ENCODE measurements around the gene TAS1R1. TPM values are rescaled to one million over a fixed set of nuclear protein-coding genes. Genes with fewer than 3 reads are reported as not detected.

TAS1R1 gene
- total and polyA plus RNA-seq, 2 experiments from 2014 or later, result 0.19 TPM; not detected in 1

GRCh38 chr1:6600410-6601048 lies 45.4 kb downstream of the TAS1R1 start:
- Histone ChIP-seq H3K9me2 (ENCODE audit: insufficient read depth) (no peaks in the 10 kb centered on the region), H3K27me3 (ENCODE audit: insufficient read depth) (peaks cover 5% of the 10 kb centered on the region; the same call in 1 of the 2 replicates), H3F3A (replicated peaks; ENCODE audit: low read depth) (peaks cover 10% of the 10 kb centered on the region; the same call in 1 of the 2 replicates), H3K4me1 (ENCODE audit: insufficient read depth) (peaks cover 9% of the 10 kb centered on the region), H3K79me2 (replicated peaks; ENCODE audit: insufficient read depth) (peaks cover 57% of the 10 kb centered on the region), H3K27ac (ENCODE audit: low read depth) (no peak overlapping the region), H3K4me2 (peak overlapping the region; percentile 81), H4K20me1 (replicated peaks; ENCODE audit: insufficient read depth) (peaks cover 41% of the 10 kb centered on the region), H3K36me3 (ENCODE audit: insufficient read depth) (no peaks in the 10 kb centered on the region; the same call in 1 of the 2 replicates), H2AFZ (no peak overlapping the region), H3K4me3 (peak overlapping the region; percentile 98)
- Mint-ChIP-seq H3K4me3 (peak overlapping the region; percentile 91), H3K9me3 (no peaks in the 10 kb centered on the region), H3K36me3 (ENCODE audit: low read depth) (peaks cover 49% of the 10 kb centered on the region), H3K27ac (peak overlapping the region; percentile 88), H3K4me1 (peaks cover 20% of the 10 kb centered on the region), H3K27me3 (ENCODE audit: insufficient read depth, low read depth, poor library complexity) (peaks cover 20% of the 10 kb centered on the region)
- DNase-seq (ENCODE audit: low spot score), result no peak
- no peak for ATAC-seq
- TF ChIP-seq REST (IDR thresholded peaks at IDR 0.05; ENCODE audit: unreplicated experiment) (no peak), CTCF (conservative IDR thresholded peaks at IDR 0.05; ENCODE audit: low read depth in 2 of 2) (no peak), EZH2 (IDR thresholded peaks at IDR 0.05; ENCODE audit: low read depth, unreplicated experiment) (no peak), NANOG (IDR thresholded peaks at IDR 0.05; ENCODE audit: borderline replicate concordance) (no peak), ZNF114 (CRISPR knock-in tag; IDR thresholded peaks at IDR 0.05) (no peak), EZH2phosphoT487 (IDR thresholded peaks at IDR 0.05; ENCODE audit: unreplicated experiment) (no peak), JUNB (IDR thresholded peaks at IDR 0.05; ENCODE audit: unreplicated experiment) (no peak), ZNF462 (CRISPR knock-in tag; IDR thresholded peaks at IDR 0.05) (no peak), STAT1 (IDR thresholded peaks at IDR 0.05; ENCODE audit: unreplicated experiment) (no peak), ZNF331 (CRISPR knock-in tag; IDR thresholded peaks at IDR 0.05; ENCODE audit: low read depth) (no peak), POLR2AphosphoS5 (IDR thresholded peaks at IDR 0.05; ENCODE audit: low read depth) (no peak), ETS1 (IDR thresholded peaks at IDR 0.05) (no peak), CREB1 (CRISPR knock-in tag; IDR thresholded peaks at IDR 0.05; ENCODE audit: low read depth) (no peak)
